K562 (cell line): ENCODE data around the gene KRT28. TPM values are rescaled to one million over a fixed set of nuclear protein-coding genes. Genes with fewer than 3 reads are reported as not detected.

Source experiments
- EGR1 ChIP-seq: fragments of 450-650 bp; conservative IDR thresholded peaks from 2 replicates; pipeline ENCODE4 v1.6.1; 2017; ENCODE audit warnings: mild to moderate bottlenecking
- ELF2 ChIP-seq: fragments of 250-450 bp; sonication (Bioruptor Pico); IDR thresholded peaks from 2 replicates; pipeline ENCODE4 v1.5.0; 2021; ENCODE audit warnings: mild to moderate bottlenecking
- EP300 ChIP-seq: IDR thresholded peaks from 2 replicates; pipeline ENCODE4 v1.6.1; 2012; ENCODE audit warnings: low read length, improper control_type of control experiment
- FOXM1 ChIP-seq, 2 experiments: fragments of 450-650 bp in 1 of 2; sonication (generic) in 1 of 2; formaldehyde crosslinking in 1 of 2; IDR thresholded peaks; 2 replicates each; pipeline versions ENCODE4 v1.6.1 to v1.9.0; 2017 to 2022; ENCODE audit warnings: low read depth in 2 of 2, mild to moderate bottlenecking in 2 of 2, missing genetic modification reagents in 1 of 2, moderate library complexity in 1 of 2
- HCFC1 ChIP-seq: IDR thresholded peaks from 2 replicates; pipeline ENCODE4 v1.6.1; 2012; ENCODE audit warnings: low read depth, low read length, improper control_type of control experiment
- POLR2B ChIP-seq: fragments of 450-650 bp; IDR thresholded peaks from 2 replicates; pipeline ENCODE4 v1.6.1; 2018; ENCODE audit warnings: low read depth; ENCODE audit not compliant: partially characterized antibody
- POLR2G ChIP-seq: fragments of 200-400 bp; formaldehyde crosslinking; IDR thresholded peaks from 2 replicates; pipeline ENCODE4 v1.6.1; 2017; ENCODE audit warnings: low read depth, mild to moderate bottlenecking, antibody characterized with exemption, low read length, moderate library complexity
- PRDM10 ChIP-seq: fragments of 450-650 bp; IDR thresholded peaks from 2 replicates; pipeline ENCODE4 v1.6.1; 2018; ENCODE audit not compliant: partially characterized antibody
- RBM25 ChIP-seq: fragments of 200-400 bp; formaldehyde crosslinking; IDR thresholded peaks from 2 replicates; pipeline ENCODE4 v1.6.1; 2018; ENCODE audit warnings: low read length, low read depth, moderate library complexity; ENCODE audit not compliant: severe bottlenecking
- SMARCE1 ChIP-seq: fragments of 450-650 bp; IDR thresholded peaks from 2 replicates; pipeline ENCODE4 v1.7.1; 2016; ENCODE audit warnings: mild to moderate bottlenecking
- STAT5A ChIP-seq: IDR thresholded peaks from 2 replicates; pipeline ENCODE4 v1.6.1; 2012; ENCODE audit warnings: low read length, inconsistent platforms, borderline replicate concordance
- ZBTB1 ChIP-seq: sonication (generic); formaldehyde crosslinking; IDR thresholded peaks from 2 replicates; pipeline ENCODE4 v1.8.1; 2023; ENCODE audit warnings: missing genetic modification reagents, low read depth, mild to moderate bottlenecking, borderline replicate concordance
- ZFPM2 ChIP-seq: fragments of 250-450 bp; sonication (Bioruptor Pico); IDR thresholded peaks from 2 replicates; pipeline ENCODE4 v1.5.1; 2022; ENCODE audit warnings: mild to moderate bottlenecking
- ZNF224 ChIP-seq: sonication (generic); formaldehyde crosslinking; IDR thresholded peaks from 2 replicates; pipeline ENCODE4 v1.8.0; 2022; ENCODE audit warnings: mild to moderate bottlenecking, missing genetic modification reagents
- ZNF354B ChIP-seq: fragments of 250-450 bp; sonication (Bioruptor Pico); IDR thresholded peaks from 2 replicates; pipeline ENCODE4 v1.4.0; 2020
- ZNF75A ChIP-seq: fragments of 450-650 bp; formaldehyde crosslinking; IDR thresholded peaks from 2 replicates; pipeline ENCODE4 v1.4.0; 2020; ENCODE audit warnings: mild to moderate bottlenecking
- ZNF79 ChIP-seq: fragments of 250-450 bp; sonication (Bioruptor Pico); IDR thresholded peaks from 2 replicates; pipeline ENCODE4 v1.4.0; 2020; ENCODE audit warnings: low read depth, mild to moderate bottlenecking, moderate library complexity
- polyA plus RNA-seq, 8 experiments: library from polyadenylated mRNA; depleted of rRNA in 4 of 8; stranded (reverse) in 5 of 8; unstranded in 3 of 8; fragments of >200 nt; fragmentation: Nextera tagmentation in 2 of 8; fragmentation: Illumina TruSeq in 1 of 8; extraction: Ambion mirVana in 2 of 8; extraction: Trizol in 1 of 8; gene quantifications; 2 replicates each; pipeline versions ENCODE4 v1.2.1 to v1.2.3, GENCODE V29; 2011 to 2014; ENCODE audit warnings: inconsistent platforms in 1 of 8, missing spikeins in 1 of 8
- total RNA-seq, 7 experiments: library from RNA; depleted of rRNA in 6 of 7; stranded (reverse); fragments of >200 nt in 6 of 7; fragmentation: Illumina TruSeq in 2 of 7; extraction: Trizol in 2 of 7; gene quantifications; 2 replicates each; pipeline versions ENCODE4 v1.2.1 to v1.2.3, GENCODE V29; 2011 to 2021; ENCODE audit warnings: low replicate concordance in 1 of 7
- TF ChIP-seq, protein P1 (sequence below): sonication (generic); formaldehyde crosslinking; IDR thresholded peaks from 2 replicates; pipeline ENCODE4 v1.8.0; 2023; ENCODE audit warnings: mild to moderate bottlenecking, missing genetic modification reagents
- TF ChIP-seq, protein P2 (sequence below), 2 experiments: IDR thresholded peaks; 2 replicates each; pipeline ENCODE4 v1.6.1; 2011; ENCODE audit warnings: borderline replicate concordance in 1 of 2, control low read depth in 1 of 2, low read depth in 1 of 2, low read length in 1 of 2, mild to moderate bottlenecking in 1 of 2, mixed read lengths in 1 of 2, moderate library complexity in 1 of 2; ENCODE audit not compliant: insufficient read depth in 1 of 2, insufficient read length in 1 of 2, poor library complexity in 1 of 2, severe bottlenecking in 1 of 2; ENCODE audit errors: extremely low read depth in 1 of 2

KRT28 gene
- total and polyA plus RNA-seq, 9 of the 15 experiments (the other 6 are each of a cell fraction or from before 2014, with no cell fraction given): not detected

GRCh38 chr17:40818733-40819527, 19.2 kb upstream of the KRT28 start (continued):
- TF ChIP-seq PRDM10 (peak; percentile 64), POLR2B (peak; percentile 83), SMARCE1 (0 out of 2 replicates have a peak, but pooled peaks have one; percentile 42), HCFC1 (peak; percentile 50; the same call in 1 of the 2 replicates), ZNF75A (CRISPR knock-in tag) (no peak), ELF2 (peak; percentile 40; the same call in 1 of the 2 replicates), ZNF354B (CRISPR knock-in tag) (no peak; the same call in 1 of the 2 replicates), FOXM1 (IDR thresholded peaks at IDR 0.05; ENCODE audit: low read depth) (peak; percentile 61), FOXM1 (CRISPR knock-in tag; IDR thresholded peaks at IDR 0.05; ENCODE audit: low read depth) (no peak), ZNF79 (0 out of 2 replicates have a peak, but pooled peaks have one; percentile 41), ZFPM2 (CRISPR knock-in tag) (no peak), ZBTB1 (CRISPR knock-in tag) (peak; percentile 58; the same call in 1 of the 2 replicates), ZNF224 (CRISPR knock-in tag) (no peak), RBM25 (no peak), EGR1 (peak; percentile 61; the same call in 1 of the 2 replicates), STAT5A (0 out of 2 replicates have a peak, but pooled peaks have one; percentile 6), EP300 (peak; percentile 39), POLR2G (peak; percentile 97)
- TF ChIP-seq, protein P1, sequence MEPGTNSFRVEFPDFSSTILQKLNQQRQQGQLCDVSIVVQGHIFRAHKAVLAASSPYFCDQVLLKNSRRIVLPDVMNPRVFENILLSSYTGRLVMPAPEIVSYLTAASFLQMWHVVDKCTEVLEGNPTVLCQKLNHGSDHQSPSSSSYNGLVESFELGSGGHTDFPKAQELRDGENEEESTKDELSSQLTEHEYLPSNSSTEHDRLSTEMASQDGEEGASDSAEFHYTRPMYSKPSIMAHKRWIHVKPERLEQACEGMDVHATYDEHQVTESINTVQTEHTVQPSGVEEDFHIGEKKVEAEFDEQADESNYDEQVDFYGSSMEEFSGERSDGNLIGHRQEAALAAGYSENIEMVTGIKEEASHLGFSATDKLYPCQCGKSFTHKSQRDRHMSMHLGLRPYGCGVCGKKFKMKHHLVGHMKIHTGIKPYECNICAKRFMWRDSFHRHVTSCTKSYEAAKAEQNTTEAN: no peak
- TF ChIP-seq, protein P2, sequence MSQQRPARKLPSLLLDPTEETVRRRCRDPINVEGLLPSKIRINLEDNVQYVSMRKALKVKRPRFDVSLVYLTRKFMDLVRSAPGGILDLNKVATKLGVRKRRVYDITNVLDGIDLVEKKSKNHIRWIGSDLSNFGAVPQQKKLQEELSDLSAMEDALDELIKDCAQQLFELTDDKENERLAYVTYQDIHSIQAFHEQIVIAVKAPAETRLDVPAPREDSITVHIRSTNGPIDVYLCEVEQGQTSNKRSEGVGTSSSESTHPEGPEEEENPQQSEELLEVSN (IDR thresholded peaks at IDR 0.05; ENCODE audit: borderline replicate concordance in 1 of 2, extremely low read depth in 1 of 2, insufficient read depth in 1 of 2, insufficient read length in 1 of 2, low read depth in 1 of 2, low read length in 1 of 2, poor library complexity in 1 of 2, severe bottlenecking in 1 of 2): peak in 1 of 2 experiments; percentile 55
